ENCODE data around the gene MAVS.

- TF ChIP-seq, protein P1, sequence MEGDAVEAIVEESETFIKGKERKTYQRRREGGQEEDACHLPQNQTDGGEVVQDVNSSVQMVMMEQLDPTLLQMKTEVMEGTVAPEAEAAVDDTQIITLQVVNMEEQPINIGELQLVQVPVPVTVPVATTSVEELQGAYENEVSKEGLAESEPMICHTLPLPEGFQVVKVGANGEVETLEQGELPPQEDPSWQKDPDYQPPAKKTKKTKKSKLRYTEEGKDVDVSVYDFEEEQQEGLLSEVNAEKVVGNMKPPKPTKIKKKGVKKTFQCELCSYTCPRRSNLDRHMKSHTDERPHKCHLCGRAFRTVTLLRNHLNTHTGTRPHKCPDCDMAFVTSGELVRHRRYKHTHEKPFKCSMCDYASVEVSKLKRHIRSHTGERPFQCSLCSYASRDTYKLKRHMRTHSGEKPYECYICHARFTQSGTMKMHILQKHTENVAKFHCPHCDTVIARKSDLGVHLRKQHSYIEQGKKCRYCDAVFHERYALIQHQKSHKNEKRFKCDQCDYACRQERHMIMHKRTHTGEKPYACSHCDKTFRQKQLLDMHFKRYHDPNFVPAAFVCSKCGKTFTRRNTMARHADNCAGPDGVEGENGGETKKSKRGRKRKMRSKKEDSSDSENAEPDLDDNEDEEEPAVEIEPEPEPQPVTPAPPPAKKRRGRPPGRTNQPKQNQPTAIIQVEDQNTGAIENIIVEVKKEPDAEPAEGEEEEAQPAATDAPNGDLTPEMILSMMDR (IDR thresholded peaks at IDR 0.05; ENCODE audit: borderline replicate concordance, extremely low read depth, low read length, poor library complexity, severe bottlenecking) = no peak
- TF ChIP-seq EZH2 (IDR thresholded peaks at IDR 0.05; ENCODE audit: borderline replicate concordance, low read depth, low read length, severe bottlenecking) = no peak
These were observed 75.8 kb downstream of the MAVS start for GRCh38 chr20:3922223-3922982.

Data from DND-41 (cell line).